Ovary (tissue), 9 donors: ENCODE results near the gene NFS1. TPM values are rescaled to one million over a fixed set of nuclear protein-coding genes. Genes with fewer than 3 reads are reported as not detected.
"Not testable (repeated sequence)": the region's sequence is repeated elsewhere in the genome, so short reads cannot be mapped to it uniquely, and the experiment has no call there.

Experiments
- DNase-seq, 5 donors: peaks; one replicate each; pipeline ENCODE4 v3.0.0-alpha.2; 2019 to 2020
- H3K27ac ChIP-seq, 2 donors: fragments of 200-600 bp; one replicate each; pipeline versions ENCODE4 v1.5.1 to v1.8.0; 2019 to 2022
- H3K27me3 ChIP-seq: fragments of 200-600 bp; one replicate; pipeline ENCODE4 v1.8.0; 2022
- H3K36me3 ChIP-seq: fragments of 200-600 bp; sonication (generic); one replicate; pipeline ENCODE4 v1.5.1; 2019
- H3K4me1 ChIP-seq: one replicate; pipeline ENCODE4 v1.8.1; 2013; ENCODE audit warnings: mild to moderate bottlenecking, moderate library complexity; ENCODE audit not compliant: insufficient read depth
- H3K4me3 ChIP-seq: fragments of 200-600 bp; sonication (generic); one replicate; pipeline ENCODE4 v1.5.1; 2017
- H3K9me3 ChIP-seq, 2 donors: fragments of 200-600 bp in 1 of 2; sonication (generic) in 1 of 2; one replicate each; pipeline versions ENCODE4 v1.5.1 to v1.8.1; 2013 to 2019; ENCODE audit warnings: mild to moderate bottlenecking in 1 of 2, moderate library complexity in 1 of 2
- CTCF ChIP-seq, 3 donors: fragments of 450-650 bp in 2 of 3; fragments of 200-600 bp in 1 of 3; IDR thresholded peaks; one replicate each; pipeline versions ENCODE4 v1.5.1 to v1.8.0; 2016 to 2022; ENCODE audit warnings: antibody characterized with exemption in 3 of 3, mild to moderate bottlenecking in 1 of 3
- EP300 ChIP-seq: sonication (generic); formaldehyde crosslinking; IDR thresholded peaks from one replicate; pipeline ENCODE4 v1.6.1; 2017; ENCODE audit warnings: antibody characterized with exemption
- POLR2A ChIP-seq: fragments of 450-650 bp; IDR thresholded peaks from one replicate; pipeline ENCODE4 v1.6.1; 2017; ENCODE audit warnings: antibody characterized with exemption, mild to moderate bottlenecking, moderate library complexity
- WGBS, 3 donors: extraction: QIAGEN DNeasy Blood & Tissue Kit in 1 of 3; methylation state at CpG; one replicate each; pipeline versions ENCODE4 v1.1.5 to v1.1.7; 2013 to 2017; 5-methylcytosine and 5-hydroxymethylcytosine counted together
- intact Hi-C, 4 donors: fragments of 100-400 bp; cut with DNase I; formaldehyde crosslinking; loops; one replicate each; pipeline versions ENCODE4 v1.11.0 to v1.15.1; 2022 to 2023
- polyA plus RNA-seq, 2 donors: library from polyadenylated mRNA; stranded (reverse); fragments of 200-250 nt in 1 of 2; fragments of 350-450 nt in 1 of 2; fragmentation: Illumina TruSeq in 1 of 2; extraction: RNeasy Lipid Tissue Mini Kit (QIAGEN cat#74804) in 1 of 2; gene quantifications; one replicate each; pipeline ENCODE4 v1.2.3, GENCODE V29; 2013 to 2014
- total RNA-seq, 7 donors: library from RNA; depleted of rRNA in 2 of 7; stranded (reverse); fragments of >200 nt in 2 of 7; fragmentation: NEBNext Ultra II Directional in 3 of 7; extraction: Animal tissue kit (Norgen Biotek cat#: 25700) in 3 of 7; gene quantifications; one replicate each; pipeline versions ENCODE4 v1.1.0 to v1.2.4, GENCODE V29; 2016 to 2023
- donor health status: DM: no; HTN: no; CAD: no; lungs with moderate emphysema.
- donor health status: DM: no; HTN: no; CAD: no.
- donor health status: Bipolar disorder and iron deficiency.
- donor health status: DM: yes; HTN: yes; CAD: no.
- donor health status: DM: no; HTN: no; CAD: no.
- donor health status: DM: yes; HTN: yes; CAD: no.

The NFS1 gene
- total and polyA plus RNA-seq, 9 donors: 17.3 to 58.1 (median 29.4) TPM

DNA sequence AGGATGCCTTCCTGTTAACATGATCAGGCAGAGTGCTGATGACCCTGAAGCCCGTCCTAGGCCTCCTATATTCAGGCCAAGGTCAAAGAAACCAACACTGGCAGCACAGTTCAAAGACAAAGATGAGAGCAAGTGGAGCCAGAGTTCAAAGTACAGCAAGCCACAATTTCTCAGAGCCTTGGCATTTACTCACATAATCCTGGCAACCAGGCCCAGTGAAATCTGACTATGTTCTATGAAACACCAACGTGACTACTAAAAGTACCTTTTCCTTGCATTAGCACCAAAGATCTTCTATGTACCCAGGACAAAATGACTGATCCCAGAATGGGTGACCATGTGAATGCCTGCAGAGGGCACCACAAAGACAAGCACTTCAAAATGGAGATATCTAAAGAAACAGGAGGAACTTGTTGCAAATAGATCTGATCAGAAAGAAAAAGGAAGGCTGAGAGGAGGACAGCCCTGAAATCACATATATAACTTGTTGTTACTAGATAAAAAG lies 3.9 kb downstream of the NFS1 start:
- Histone ChIP-seq H3K27ac (no peak overlapping the region), H3K4me1 (peaks cover 7% of the 10 kb centered on the region), H3K9me3 (no peaks in the 10 kb centered on the region), H3K36me3 (no peaks in the 10 kb centered on the region), H3K27me3 (no peaks in the 10 kb centered on the region), H3K4me3 (no peak overlapping the region)
- WGBS, 3 donors: 72 to 81% (median 81%) methylated on average over 2 of the region's 2 CpGs
- intact Hi-C loops: loop anchor here in 2 of 4 donors (10.0 kb wide), 2 partner anchors 90 to 220 kb away; no protein-coding TSS in a partner anchor
- TF ChIP-seq EP300 (no peak), CTCF (IDR thresholded peaks at IDR 0.05) (no peak), POLR2A (no peak)
- no peak for DNase-seq

DNA sequence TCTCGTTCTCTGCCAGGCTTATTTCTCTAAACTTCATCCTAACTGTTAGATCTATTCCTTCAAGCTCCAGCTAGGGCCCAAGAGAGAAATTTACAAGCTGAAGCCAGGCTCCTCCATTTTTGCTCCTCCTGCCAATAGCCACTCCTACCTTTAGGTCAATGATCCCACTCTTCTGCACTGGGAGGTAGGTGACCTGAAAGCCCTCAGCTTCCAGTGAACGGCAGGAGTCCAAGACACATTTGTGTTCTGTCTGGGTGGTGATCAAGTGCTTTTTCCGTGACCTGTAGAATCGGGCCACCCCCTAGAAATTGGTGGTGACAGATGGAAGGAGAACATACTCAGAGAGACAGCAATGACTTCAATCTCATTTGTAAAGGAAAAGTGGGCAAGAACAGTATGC lies 8.9 kb downstream of the NFS1 start:
- no peaks in the 10 kb centered on the region for H3K36me3 ChIP-seq
- intact Hi-C loops: loop anchor here in 2 of 4 donors (10.0 kb wide), 2 partner anchors 85 to 215 kb away; no protein-coding TSS in a partner anchor
- no peaks in the 10 kb centered on the region for H3K27me3 ChIP-seq
- H3K27ac ChIP-seq: no peak overlapping the region
- WGBS, 3 donors: 81 to 87% (median 86%) methylated on average over 4 of the region's 4 CpGs
- no peak for DNase-seq
- TF ChIP-seq EP300 (no peak), CTCF (IDR thresholded peaks at IDR 0.05) (no peak), POLR2A (no peak)
- H3K9me3 ChIP-seq: no peaks in the 10 kb centered on the region
- H3K4me3 ChIP-seq: no peak overlapping the region
- no peaks in the 10 kb centered on the region for H3K4me1 ChIP-seq

DNA sequence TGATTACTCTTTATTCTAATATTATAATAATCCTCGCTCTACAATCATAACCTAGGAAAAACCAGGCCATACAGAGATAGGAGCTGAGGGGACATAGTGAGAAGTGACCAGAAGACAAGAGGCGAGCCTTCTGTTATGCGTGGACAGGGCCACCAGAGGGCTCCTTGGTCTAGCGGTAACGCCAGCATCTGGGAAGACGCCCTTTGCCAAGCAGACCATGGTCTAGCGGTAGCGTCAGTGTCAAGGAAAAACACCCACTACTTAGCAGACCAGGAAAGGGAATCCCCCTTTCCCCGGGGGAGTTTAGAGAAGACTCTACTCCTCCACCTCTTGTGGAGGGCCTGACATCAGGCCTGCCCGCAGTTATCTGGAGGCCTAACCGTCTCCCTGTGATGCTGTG lies 12.3 kb downstream of the NFS1 start:
- 89 to 90% (median 90%) methylated on average over 11 of the region's 11 CpGs for WGBS, 3 donors
- H3K4me3 ChIP-seq, intact Hi-C loops, H3K27ac ChIP-seq, DNase-seq, H3K9me3 ChIP-seq, H3K27me3 ChIP-seq, H3K4me1 ChIP-seq, H3K36me3 ChIP-seq: not testable (repeated sequence)

DNA sequence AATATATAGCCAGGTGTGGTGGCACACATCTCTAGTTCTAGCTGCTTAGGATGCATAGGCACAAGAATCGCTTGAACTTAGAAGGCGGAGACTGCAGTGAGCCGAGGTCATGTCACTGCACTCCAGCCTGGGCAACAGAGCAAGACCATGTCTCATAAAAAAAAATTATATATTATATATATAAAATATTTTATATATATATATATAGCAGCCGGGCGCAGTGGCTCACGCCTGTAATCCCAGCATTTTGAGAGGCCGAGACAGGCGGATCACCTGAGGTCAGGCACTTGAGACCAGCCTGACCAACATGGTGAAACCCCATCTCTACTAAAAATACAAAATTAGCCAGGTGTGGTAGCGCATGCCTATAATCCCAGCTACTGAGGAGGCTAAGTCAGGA lies 13.8 kb downstream of the NFS1 start:
- H3K9me3 ChIP-seq, H3K27ac ChIP-seq, intact Hi-C loops, H3K4me1 ChIP-seq, H3K4me3 ChIP-seq, H3K27me3 ChIP-seq, H3K36me3 ChIP-seq: not testable (repeated sequence)
- peak in 1 of 5 donors; percentile 5 for DNase-seq
- WGBS, 3 donors: 90 to 96% (median 95%) methylated on average over 9 of the region's 9 CpGs

DNA sequence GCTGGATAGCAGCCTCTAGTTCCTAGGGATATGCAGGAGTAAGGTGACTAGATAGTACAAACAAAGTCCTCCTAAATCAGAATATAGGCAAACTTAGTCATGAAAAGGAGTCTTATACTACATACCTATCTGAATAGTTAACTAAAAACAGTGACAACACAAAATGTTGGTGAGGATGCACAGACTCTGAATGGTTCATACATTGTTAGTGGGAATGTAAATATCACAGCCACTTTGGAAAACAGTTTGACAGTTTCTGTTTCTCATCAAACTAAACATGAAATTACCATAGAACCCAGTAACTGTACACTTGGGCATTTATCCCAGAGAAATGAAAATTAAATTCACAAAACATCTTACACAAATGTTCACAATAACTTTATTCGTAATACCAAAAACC lies 17.2 kb downstream of the NFS1 start:
- WGBS, 3 donors: 94 to 96% (median 96%) methylated on average over 1 of the region's 1 CpG
- intact Hi-C loops: loop anchor here in 1 of 4 donors (5.0 kb wide), 1 partner anchor 1005 kb away; no protein-coding TSS in a partner anchor
- Histone ChIP-seq H3K27me3 (no peaks in the 10 kb centered on the region), H3K4me1 (no peaks in the 10 kb centered on the region), H3K36me3 (no peaks in the 10 kb centered on the region), H3K27ac (no peak overlapping the region), H3K4me3 (no peak overlapping the region), H3K9me3 (no peaks in the 10 kb centered on the region)
- DNase-seq: no peak
- TF ChIP-seq CTCF (IDR thresholded peaks at IDR 0.05) (no peak), EP300 (no peak), POLR2A (no peak)
